Middle frontal gyrus (tissue), 1 donor: ENCODE data around the gene SASH3.

ENCODE experiments used
- DNase-seq: peaks from one replicate; pipeline ENCODE4 v3.0.0-alpha.2; 2015; ENCODE audit warnings: low spot score; ENCODE audit errors: extremely low spot score

SASH3 gene

GRCh38 chrX:129808829-129809796 is 29.4 kb downstream of the SASH3 start:
- no peak for DNase-seq

GRCh38 chrX:129813662-129814368 is 34.1 kb downstream of the SASH3 start:
- DNase-seq, result no peak

GRCh38 chrX:129818123-129818522 is 38.4 kb downstream of the SASH3 start:
- no peak for DNase-seq

- DNase-seq, result no peak
Observed at GRCh38 chrX:129823115-129823514, 43.4 kb downstream of the SASH3 start.

GRCh38 chrX:129823522-129823921 is 43.8 kb downstream of the SASH3 start:
- DNase-seq, result no peak

GRCh38 chrX:129824620-129825019 is 44.9 kb downstream of the SASH3 start:
- DNase-seq, result no peak

- no peak for DNase-seq
Observed at GRCh38 chrX:129825746-129826505, 46.2 kb downstream of the SASH3 start.

GRCh38 chrX:129830494-129830893 is 50.7 kb downstream of the SASH3 start:
- no peak for DNase-seq

- no peak for DNase-seq
Observed at GRCh38 chrX:129831091-129831885, 51.5 kb downstream of the SASH3 start.

GRCh38 chrX:129833153-129833990 is 53.6 kb downstream of the SASH3 start:
- DNase-seq, result no peak

GRCh38 chrX:129836827-129837226 is 57.1 kb downstream of the SASH3 start:
- no peak for DNase-seq

- no peak for DNase-seq
Observed at GRCh38 chrX:129840344-129840743, 60.6 kb downstream of the SASH3 start.

- DNase-seq, result no peak
Observed at GRCh38 chrX:129842510-129843208, 62.9 kb downstream of the SASH3 start.

- no peak for DNase-seq
Observed at GRCh38 chrX:129843209-129843458, 63.4 kb downstream of the SASH3 start.

- DNase-seq, result peak; percentile 74
Observed at GRCh38 chrX:129843459-129844306, 63.9 kb downstream of the SASH3 start, which contains the start of gene ZDHHC9. Gene ZDHHC9 (minus strand): TSS chrX:129843886. CDS start chrX:129841945, 1,941 bp downstream.
